Right renal pelvis (tissue), 4 donors: ENCODE data around the gene DUS1L. TPM values are rescaled to one million over a fixed set of nuclear protein-coding genes. Genes with fewer than 3 reads are reported as not detected.

Experiments
- DNase-seq, 4 donors: peaks; one replicate each; pipeline ENCODE4 v3.0.0-alpha.2; 2013; ENCODE audit warnings: low read depth in 4 of 4, low spot score in 3 of 4, missing footprints in 1 of 4
- polyA plus RNA-seq, 4 donors: library from polyadenylated mRNA; unstranded; fragments of 120-200 nt; gene quantifications; one replicate each; pipeline ENCODE4 v1.2.1, GENCODE V29; 2013; ENCODE audit not compliant: insufficient read length in 4 of 4

Gene DUS1L
- polyA plus RNA-seq, 4 donors, result 78.2 to 94.1 (median 79.1) TPM

GRCh38 chr17:82016061-82016874 lies 49.3 kb downstream of the DUS1L start:
- no peak for DNase-seq

DNA sequence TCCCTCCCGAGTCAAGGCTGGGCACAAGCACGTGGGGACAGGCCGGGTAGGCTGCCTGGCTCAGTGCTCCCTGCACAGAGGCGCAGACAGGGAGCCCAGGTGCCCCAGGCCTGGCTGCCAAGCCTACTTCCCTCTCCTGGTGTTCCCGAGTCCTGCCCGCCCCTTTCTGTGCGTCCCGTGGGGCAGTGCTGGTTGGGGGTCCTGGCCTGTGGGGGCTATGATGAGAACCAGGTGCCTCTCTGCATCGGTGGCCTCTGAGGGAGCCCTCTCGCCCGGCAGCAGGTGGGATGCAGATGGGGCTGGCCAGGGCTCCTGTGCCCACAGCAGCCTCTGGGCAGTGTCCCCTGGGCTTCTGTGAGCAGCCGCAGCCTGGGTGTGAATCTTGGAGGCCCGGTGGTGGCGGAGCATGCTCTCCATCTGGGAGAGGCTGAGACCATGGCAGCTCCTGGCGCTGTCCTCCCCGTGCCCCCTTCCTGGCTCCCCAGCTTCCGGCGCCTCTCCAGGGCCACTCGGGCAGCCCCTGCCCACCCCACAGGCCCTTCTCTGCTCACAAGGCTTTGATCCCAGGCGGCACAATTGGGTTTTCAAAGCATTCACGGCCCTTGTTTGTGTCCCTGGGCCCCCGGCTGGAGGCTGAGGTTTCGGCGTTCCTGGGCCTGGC lies 50.2 kb downstream of the DUS1L start:
- DNase-seq, result no peak

- no peak for DNase-seq
Measured at GRCh38 chr17:82014971-82015310, 50.7 kb downstream of the DUS1L start.

DNA sequence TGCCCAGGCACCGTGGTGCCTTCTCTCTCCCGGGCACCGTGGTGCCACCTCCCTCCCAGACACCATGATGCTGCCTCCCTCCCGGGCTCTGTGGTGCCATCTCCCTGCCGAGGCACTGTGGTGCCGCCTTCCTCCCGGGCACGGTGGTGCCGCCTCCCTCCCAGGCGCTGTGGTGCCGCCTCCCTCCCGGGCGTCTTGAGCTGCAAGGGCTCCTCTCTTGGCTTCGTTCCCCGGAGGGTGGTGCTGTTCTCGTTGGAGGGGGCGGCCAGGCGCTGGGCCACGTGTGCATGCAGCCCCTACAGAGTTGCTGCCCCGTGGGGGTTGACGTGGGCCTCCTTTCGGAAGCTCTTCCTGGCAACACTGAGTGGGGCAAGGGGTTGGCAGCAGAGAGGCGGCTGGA lies 51.2 kb downstream of the DUS1L start:
- no peak for DNase-seq

- no peak for DNase-seq
Measured at GRCh38 chr17:82013772-82014321, 51.8 kb downstream of the DUS1L start.

- no peak for DNase-seq
Measured at GRCh38 chr17:82013341-82013740, 52.3 kb downstream of the DUS1L start.

DNA sequence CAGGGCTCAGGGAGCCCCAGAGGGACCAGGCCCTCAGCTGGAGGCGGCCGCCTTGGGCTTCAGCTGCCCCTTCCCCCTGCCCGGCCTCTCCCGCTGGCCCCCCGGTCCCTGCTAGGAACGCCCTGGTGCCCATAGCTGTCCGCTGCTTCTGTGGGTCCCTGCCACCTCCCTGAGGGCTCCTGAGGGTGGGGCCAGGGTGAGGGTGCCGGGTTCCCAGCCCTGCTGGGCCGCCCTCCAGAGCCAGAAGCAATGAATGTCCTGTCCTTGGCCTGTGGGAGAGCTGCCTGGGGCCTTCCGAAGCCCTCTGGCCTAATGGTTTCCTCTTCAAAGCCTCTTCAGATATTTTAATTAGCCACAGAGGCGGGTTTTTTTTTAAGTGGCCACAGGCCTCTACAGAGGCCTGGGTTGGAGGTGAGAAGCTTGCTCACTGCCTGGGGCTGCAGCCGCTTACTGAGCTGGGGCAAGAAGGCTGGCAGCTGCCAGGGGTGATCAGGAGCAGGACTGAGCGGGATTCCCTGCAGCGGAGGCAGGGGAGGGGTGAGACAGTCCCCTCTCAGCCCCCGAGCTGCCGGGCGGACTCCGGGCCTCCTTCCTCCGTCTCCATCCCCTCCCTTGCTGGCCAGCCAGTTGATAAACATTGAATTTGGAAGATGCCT lies 52.8 kb downstream of the DUS1L start:
- DNase-seq, result no peak

GRCh38 chr17:82012261-82012639 lies 53.4 kb downstream of the DUS1L start:
- DNase-seq, result no peak

- DNase-seq, result no peak
Measured at GRCh38 chr17:82011617-82012187, 53.9 kb downstream of the DUS1L start.

GRCh38 chr17:82010575-82011525 lies 54.8 kb downstream of the DUS1L start:
- DNase-seq, result no peak

GRCh38 chr17:82009413-82009812 lies 56.2 kb downstream of the DUS1L start:
- DNase-seq, result no peak

DNA sequence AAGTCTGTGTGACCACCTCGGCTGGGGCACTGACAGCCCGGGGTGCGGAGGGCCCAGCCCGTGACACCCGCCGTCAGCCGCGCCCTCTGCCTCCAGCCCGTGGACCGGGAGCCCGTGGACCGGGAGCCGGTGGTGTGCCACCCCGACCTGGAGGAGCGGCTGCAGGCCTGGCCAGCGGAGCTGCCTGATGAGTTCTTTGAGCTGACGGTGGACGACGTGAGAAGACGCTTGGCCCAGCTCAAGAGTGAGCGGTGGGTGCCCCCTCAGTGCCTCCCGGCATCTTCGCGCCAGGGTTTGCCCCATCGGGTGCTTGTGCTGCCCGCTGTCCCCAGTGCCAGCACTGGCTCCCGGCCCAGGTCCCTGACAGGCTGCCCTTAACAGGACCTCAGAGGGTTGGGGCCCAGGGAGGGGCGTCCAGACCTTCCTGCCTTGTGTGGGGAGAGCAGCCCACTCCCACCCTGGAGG lies 56.6 kb downstream of the DUS1L start:
- DNase-seq, result no peak

DNA sequence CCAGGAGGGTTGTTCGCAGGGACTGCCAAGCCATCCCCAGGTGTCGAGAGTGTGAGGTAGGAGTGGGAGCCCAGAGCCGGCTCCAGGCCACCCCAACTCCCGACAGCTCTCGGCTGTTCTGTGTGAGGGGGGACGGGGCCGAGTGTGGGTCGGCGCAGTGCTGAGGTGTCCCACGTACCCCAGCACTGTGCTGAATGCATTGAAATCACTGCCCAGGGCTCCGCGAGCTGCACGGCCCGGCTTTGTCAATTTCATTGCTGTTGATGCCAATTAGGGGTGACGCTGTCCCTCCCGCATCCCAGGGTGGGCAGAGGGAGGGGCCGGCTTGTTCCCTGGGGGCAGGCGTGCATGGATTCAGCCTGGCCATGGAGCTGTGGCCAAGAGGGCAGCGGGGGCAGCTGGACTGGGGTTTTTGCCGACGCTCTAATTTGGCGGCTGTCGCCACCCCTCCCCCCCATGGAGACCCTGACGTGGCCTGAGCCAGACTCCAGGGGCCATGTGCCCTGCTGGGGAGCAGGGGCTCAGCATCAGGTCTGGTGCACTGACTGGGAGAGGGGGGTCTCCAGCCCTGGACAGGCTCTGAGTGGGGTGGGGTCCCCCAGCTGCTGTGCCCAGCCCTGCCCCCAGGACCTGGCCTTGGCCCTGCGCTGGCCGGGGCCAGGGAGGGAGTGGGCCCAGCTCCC lies 57.2 kb downstream of the DUS1L start:
- no peak for DNase-seq

Other genes with a start within 250 kb of the DUS1L start
- gene MCRIP1, start 232.5 kb downstream of the DUS1L start, polyA plus RNA-seq, result 100 to 1,000 TPM in 1 of 4 donors, 10 to 100 TPM in 3; 75.3 to 135 (median 90.1) TPM
- gene PPP1R27, start 230.8 kb downstream of the DUS1L start, polyA plus RNA-seq, result under 1 TPM in 3 of 4 donors, not detected in 1; 0.18 to 0.36 (median 0.26) TPM
- 100 to 1,000 TPM; 407 to 439 (median 410) TPM for gene P4HB, start 205.3 kb downstream of the DUS1L start, polyA plus RNA-seq
- 100 to 1,000 TPM; 166 to 199 (median 195) TPM for gene ARHGDIA, start 194.5 kb downstream of the DUS1L start, polyA plus RNA-seq
- gene ALYREF, start 174.2 kb downstream of the DUS1L start, polyA plus RNA-seq, result 10 to 100 TPM; 72.0 to 93.8 (median 79.3) TPM
- 100 to 1,000 TPM in 1 of 4 donors, 10 to 100 TPM in 3; 64.7 to 120 (median 81.9) TPM for gene ANAPC11, start 174.1 kb downstream of the DUS1L start, polyA plus RNA-seq
- gene NPB, start 163.6 kb downstream of the DUS1L start, polyA plus RNA-seq, result under 1 TPM; 0.32 to 1.00 (median 0.48) TPM
- gene PCYT2, start 154.4 kb downstream of the DUS1L start, polyA plus RNA-seq, result 10 to 100 TPM; 44.0 to 53.7 (median 46.6) TPM
- 10 to 100 TPM; 11.4 to 15.0 (median 13.1) TPM for gene SIRT7, start 147.6 kb downstream of the DUS1L start, polyA plus RNA-seq
- 10 to 100 TPM; 12.3 to 12.6 (median 12.3) TPM for gene MAFG, start 138.1 kb downstream of the DUS1L start, polyA plus RNA-seq
- gene PYCR1, start 128.5 kb downstream of the DUS1L start, polyA plus RNA-seq, result 10 to 100 TPM; 26.9 to 39.2 (median 28.6) TPM
- under 1 TPM in 3 of 4 donors, not detected in 1; 0.08 to 0.14 (median 0.11) TPM for gene MYADML2, start 118.6 kb downstream of the DUS1L start, polyA plus RNA-seq
- gene NOTUM, start 104.6 kb downstream of the DUS1L start, polyA plus RNA-seq, result 1 to 10 TPM; 1.7 to 3.7 (median 2.4) TPM
- gene ASPSCR1, start 88.2 kb downstream of the DUS1L start, polyA plus RNA-seq, result 10 to 100 TPM; 22.0 to 38.4 (median 24.1) TPM
- gene CENPX, start 42.9 kb downstream of the DUS1L start, polyA plus RNA-seq, result 10 to 100 TPM; 37.9 to 49.6 (median 41.8) TPM
- 10 to 100 TPM; 10.8 to 16.4 (median 11.9) TPM for gene LRRC45, start 42.5 kb downstream of the DUS1L start, polyA plus RNA-seq
- gene RAC3, start 34.1 kb downstream of the DUS1L start, polyA plus RNA-seq, result 10 to 100 TPM in 3 of 4 donors, 1 to 10 TPM in 1; 10.0 to 17.7 (median 12.1) TPM
- gene DCXR, start 28.1 kb downstream of the DUS1L start, polyA plus RNA-seq, result 100 to 1,000 TPM in 1 of 4 donors, 10 to 100 TPM in 3; 75.7 to 111 (median 91.6) TPM
- 10 to 100 TPM; 39.7 to 59.1 (median 47.5) TPM for gene RFNG, start 14.0 kb downstream of the DUS1L start, polyA plus RNA-seq
- 100 to 1,000 TPM; 107 to 145 (median 110) TPM for gene GPS1, start 13.9 kb downstream of the DUS1L start, polyA plus RNA-seq
- 10 to 100 TPM; 30.0 to 52.8 (median 37.3) TPM for gene FASN, start 32.4 kb upstream of the DUS1L start, polyA plus RNA-seq
- gene CCDC57, start 147.0 kb upstream of the DUS1L start, polyA plus RNA-seq, result 10 to 100 TPM; 34.6 to 52.4 (median 44.5) TPM
- gene SLC16A3, start 163.2 kb upstream of the DUS1L start, polyA plus RNA-seq, result 10 to 100 TPM in 1 of 4 donors, 1 to 10 TPM in 3; 8.0 to 23.1 (median 9.1) TPM
- gene CSNK1D, start 207.9 kb upstream of the DUS1L start, polyA plus RNA-seq, result 100 to 1,000 TPM; 112 to 135 (median 122) TPM